Spinal cord (tissue), 10 donors: ENCODE results near the gene ZSCAN12. TPM values are rescaled to one million over a fixed set of nuclear protein-coding genes. Genes with fewer than 3 reads are reported as not detected.
"Not testable (repeated sequence)": the region's sequence is repeated elsewhere in the genome, so short reads cannot be mapped to it uniquely, and the experiment has no call there.

Experiments
- DNase-seq, 6 donors: peaks; one replicate each; pipeline versions ENCODE4 v3.0.0 to v3.0.0-alpha.2; 2013 to 2015; ENCODE audit warnings: low spot score in 6 of 6, low read depth in 4 of 6
- H3K27ac ChIP-seq: one replicate; pipeline ENCODE4 v1.5.1; 2013; ENCODE audit warnings: low read depth, low read length, control low read depth
- H3K27me3 ChIP-seq: one replicate; pipeline ENCODE4 v1.6.1; 2013; ENCODE audit warnings: low read length; ENCODE audit not compliant: control insufficient read depth, insufficient read depth
- H3K36me3 ChIP-seq: one replicate; pipeline ENCODE4 v1.6.1; 2013; ENCODE audit warnings: low read length; ENCODE audit not compliant: control insufficient read depth, insufficient read depth
- H3K4me1 ChIP-seq: one replicate; pipeline ENCODE4 v1.6.1; 2013; ENCODE audit warnings: low read length; ENCODE audit not compliant: control insufficient read depth, insufficient read depth
- H3K4me3 ChIP-seq: one replicate; pipeline ENCODE4 v1.5.1; 2013; ENCODE audit warnings: low read depth, low read length, control low read depth
- H3K9me3 ChIP-seq: one replicate; pipeline ENCODE4 v1.6.1; 2013; ENCODE audit warnings: low read length; ENCODE audit not compliant: control insufficient read depth, insufficient read depth
- WGBS: methylation state at CpG from one replicate; pipeline ENCODE4 v1.1.5; 2013; ENCODE audit warnings: missing lambda C conversion rate; ENCODE audit not compliant: insufficient coverage; 5-methylcytosine and 5-hydroxymethylcytosine counted together
- long read RNA-seq, 4 donors: transcript quantifications; one replicate each; lab custom pipeline, GENCODE V29; 2026
- polyA plus RNA-seq, 2 donors: library from polyadenylated mRNA; unstranded; fragments of 120-200 nt; gene quantifications; one replicate each; pipeline ENCODE4 v1.2.1, GENCODE V29; 2013; ENCODE audit not compliant: insufficient read length in 2 of 2
- total RNA-seq, 2 donors: library from RNA; depleted of rRNA in 1 of 2; stranded (reverse); fragments of 120-200 nt in 1 of 2; fragments of >200 nt in 1 of 2; gene quantifications; one replicate each; pipeline versions ENCODE4 v1.2.3 to v1.2.4, GENCODE V29; 2013 to 2014
- donor health status: healthy.

Gene ZSCAN12
- 10 to 100 TPM; 11.8 to 12.9 TPM for total RNA-seq
- 1 to 10 TPM; 7.5 to 8.5 TPM for polyA plus RNA-seq
- long read RNA-seq, donor 1 = 0 reads
- long read RNA-seq, donor 2 = 0 reads
- long read RNA-seq, donor 3 = 0 reads
- long read RNA-seq, donor 4 = 0 reads

- Histone ChIP-seq H3K27me3 (peaks cover 4% of the 10 kb centered on the region), H3K4me1 (peaks cover 14% of the 10 kb centered on the region), H3K9me3 (no peaks in the 10 kb centered on the region), H3K27ac (peak within 1 kb of the TSS; percentile 89), H3K4me3 (peak within 1 kb of the TSS; percentile 86), H3K36me3 (peaks cover 4% of the 10 kb centered on the region)
- WGBS = 0% methylated on average over 42 of the region's 49 CpGs
- peak; percentile 80 to 97 (median 85) for DNase-seq
Observed at GRCh38 chr6:28399350-28400121, at the start of gene ZSCAN12. TSS of gene ZSCAN12 (minus strand) at chr6:28399747. CDS start at chr6:28398405, 1,342 bp downstream.

GRCh38 chr6:28449056-28449455, 49.5 kb upstream of the ZSCAN12 start:
- Histone ChIP-seq H3K27me3 (peaks cover 4% of the 10 kb centered on the region), H3K9me3 (no peaks in the 10 kb centered on the region), H3K4me1 (no peaks in the 10 kb centered on the region), H3K36me3 (no peaks in the 10 kb centered on the region), H3K4me3 (no peak overlapping the region), H3K27ac (no peak overlapping the region)
- no peak for DNase-seq
- WGBS = no CpG with 5 or more reads among the region's 1 CpG

GRCh38 chr6:28447512-28447906, 48.0 kb upstream of the ZSCAN12 start:
- H3K4me3 ChIP-seq = peak overlapping the region; percentile 63

GRCh38 chr6:28446818-28447511, 47.4 kb upstream of the ZSCAN12 start:
- no peak overlapping the region for H3K27ac ChIP-seq

More at GRCh38 chr6:28447512-28447906, 48.0 kb upstream of the ZSCAN12 start:
- H3K27me3 ChIP-seq, H3K4me1 ChIP-seq, H3K36me3 ChIP-seq, H3K27ac ChIP-seq, H3K9me3 ChIP-seq, DNase-seq: not testable (repeated sequence)

GRCh38 chr6:28444759-28445158, 45.2 kb upstream of the ZSCAN12 start:
- not testable (repeated sequence) for H3K36me3 ChIP-seq, H3K27ac ChIP-seq, H3K27me3 ChIP-seq, DNase-seq, H3K4me1 ChIP-seq, H3K9me3 ChIP-seq, H3K4me3 ChIP-seq
- no CpG with 5 or more reads among the region's 3 CpGs for WGBS

More at GRCh38 chr6:28446818-28447511, 47.4 kb upstream of the ZSCAN12 start:
- Histone ChIP-seq H3K4me1 (peaks cover under 1% of the 10 kb centered on the region), H3K4me3 (peak overlapping the region; percentile 63), H3K27me3 (no peaks in the 10 kb centered on the region), H3K9me3 (no peaks in the 10 kb centered on the region), H3K36me3 (no peaks in the 10 kb centered on the region)
- 0% methylated on average over 33 of the region's 36 CpGs for WGBS
- peak in 2 of 6 donors; percentile 61 to 78 for DNase-seq

GRCh38 chr6:28443112-28443773, 43.7 kb upstream of the ZSCAN12 start, which contains the start of gene ZSCAN23:
TSS of gene ZSCAN23 (minus strand) at chr6:28443491. CDS start at chr6:28436266, 7,225 bp downstream.
- H3K9me3 ChIP-seq = no peaks in the 10 kb centered on the region
- H3K27me3 ChIP-seq = no peaks in the 10 kb centered on the region
- WGBS = under 1% methylated on average over 27 of the region's 32 CpGs
- DNase-seq = peak; percentile 65 to 98 (median 84)
- H3K36me3 ChIP-seq = peaks cover 2% of the 10 kb centered on the region
- H3K27ac ChIP-seq = peak within 1 kb of the TSS; percentile 72
- H3K4me3 ChIP-seq = peak within 1 kb of the TSS; percentile 72
- H3K4me1 ChIP-seq = peaks cover 4% of the 10 kb centered on the region

GRCh38 chr6:28442586-28442985, 43.0 kb upstream of the ZSCAN12 start:
- no peaks in the 10 kb centered on the region for H3K9me3 ChIP-seq
- peaks cover 2% of the 10 kb centered on the region for H3K36me3 ChIP-seq
- H3K27ac ChIP-seq = peak overlapping the region; percentile 72
- DNase-seq = peak in 1 of 6 donors; percentile 55
- peak overlapping the region; percentile 72 for H3K4me3 ChIP-seq
- H3K27me3 ChIP-seq = no peaks in the 10 kb centered on the region
- H3K4me1 ChIP-seq = peaks cover 4% of the 10 kb centered on the region
- no CpG with 5 or more reads among the region's 7 CpGs for whole genome bisulfite sequencing

GRCh38 chr6:28436404-28436803, 36.9 kb upstream of the ZSCAN12 start:
- Histone ChIP-seq H3K4me3 (no peak overlapping the region), H3K4me1 (no peaks in the 10 kb centered on the region), H3K9me3 (no peaks in the 10 kb centered on the region), H3K27me3 (no peaks in the 10 kb centered on the region), H3K27ac (no peak overlapping the region), H3K36me3 (peaks cover 14% of the 10 kb centered on the region)
- DNase-seq = no peak
- 100% methylated on average over 3 of the region's 3 CpGs for WGBS

GRCh38 chr6:28433119-28433518, 33.6 kb upstream of the ZSCAN12 start:
- no peaks in the 10 kb centered on the region for H3K9me3 ChIP-seq
- DNase-seq = no peak
- no peaks in the 10 kb centered on the region for H3K27me3 ChIP-seq

More at GRCh38 chr6:28433119-28433518, 33.6 kb upstream of the ZSCAN12 start:
- H3K36me3 ChIP-seq = peaks cover 18% of the 10 kb centered on the region
- no peak overlapping the region for H3K4me3 ChIP-seq
- H3K27ac ChIP-seq = no peak overlapping the region
- no peaks in the 10 kb centered on the region for H3K4me1 ChIP-seq
